GM10248 (cell line): Measurements from ENCODE around the gene SLC35F3.

Experiments used
- CTCF ChIA-PET: fragments of 300-600 bp; sonication (Branson Sonifier 250); formaldehyde crosslinking; extraction: SDS; loops from one replicate; lab custom pipeline; 2021; ENCODE audit warnings: antibody characterized with exemption; lab: Yijun Ruan, JAX
- POLR2A ChIA-PET: fragments of 350-650 bp; sonication (Branson Sonifier 250); formaldehyde crosslinking; extraction: SDS; loops from one replicate; lab custom pipeline; 2020; ENCODE audit warnings: antibody characterized with exemption; lab: Yijun Ruan, JAX
- DNase-seq: peaks from one replicate; pipeline ENCODE4 v3.0.0; 2012; ENCODE audit errors: extremely low spot score
- TF ChIP-seq, protein P1 (sequence below): IDR thresholded peaks from 2 replicates; pipeline ENCODE4 v1.5.1; 2012; ENCODE audit warnings: mild to moderate bottlenecking, low read depth; ENCODE audit errors: extremely low read depth, missing control alignments, control extremely low read depth

Gene SLC35F3

DNA sequence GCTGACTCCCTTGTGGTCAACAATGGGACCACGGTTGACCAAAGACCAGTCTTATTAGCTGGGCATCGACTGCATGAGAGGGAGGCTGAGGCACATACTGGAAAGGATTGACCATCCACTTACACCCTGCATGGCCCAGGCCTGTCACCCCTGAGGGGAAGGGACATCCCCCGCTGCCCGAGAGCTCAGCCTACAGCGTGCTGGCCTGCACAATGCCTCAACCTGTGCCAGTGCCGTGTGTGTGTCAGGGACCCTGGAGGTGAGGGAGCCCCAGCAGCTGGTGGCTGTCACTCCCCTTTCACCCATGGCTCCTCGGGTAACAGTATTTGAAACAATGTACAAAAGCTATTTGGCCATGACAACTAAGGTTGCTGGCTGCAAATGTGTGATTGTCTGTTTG is 67.3 kb downstream of the SLC35F3 start:
- no peak for DNase-seq
- CTCF ChIA-PET = no interaction called here
- POLR2A ChIA-PET = no interaction called here
- TF ChIP-seq, protein P1, sequence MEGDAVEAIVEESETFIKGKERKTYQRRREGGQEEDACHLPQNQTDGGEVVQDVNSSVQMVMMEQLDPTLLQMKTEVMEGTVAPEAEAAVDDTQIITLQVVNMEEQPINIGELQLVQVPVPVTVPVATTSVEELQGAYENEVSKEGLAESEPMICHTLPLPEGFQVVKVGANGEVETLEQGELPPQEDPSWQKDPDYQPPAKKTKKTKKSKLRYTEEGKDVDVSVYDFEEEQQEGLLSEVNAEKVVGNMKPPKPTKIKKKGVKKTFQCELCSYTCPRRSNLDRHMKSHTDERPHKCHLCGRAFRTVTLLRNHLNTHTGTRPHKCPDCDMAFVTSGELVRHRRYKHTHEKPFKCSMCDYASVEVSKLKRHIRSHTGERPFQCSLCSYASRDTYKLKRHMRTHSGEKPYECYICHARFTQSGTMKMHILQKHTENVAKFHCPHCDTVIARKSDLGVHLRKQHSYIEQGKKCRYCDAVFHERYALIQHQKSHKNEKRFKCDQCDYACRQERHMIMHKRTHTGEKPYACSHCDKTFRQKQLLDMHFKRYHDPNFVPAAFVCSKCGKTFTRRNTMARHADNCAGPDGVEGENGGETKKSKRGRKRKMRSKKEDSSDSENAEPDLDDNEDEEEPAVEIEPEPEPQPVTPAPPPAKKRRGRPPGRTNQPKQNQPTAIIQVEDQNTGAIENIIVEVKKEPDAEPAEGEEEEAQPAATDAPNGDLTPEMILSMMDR = no peak

DNA sequence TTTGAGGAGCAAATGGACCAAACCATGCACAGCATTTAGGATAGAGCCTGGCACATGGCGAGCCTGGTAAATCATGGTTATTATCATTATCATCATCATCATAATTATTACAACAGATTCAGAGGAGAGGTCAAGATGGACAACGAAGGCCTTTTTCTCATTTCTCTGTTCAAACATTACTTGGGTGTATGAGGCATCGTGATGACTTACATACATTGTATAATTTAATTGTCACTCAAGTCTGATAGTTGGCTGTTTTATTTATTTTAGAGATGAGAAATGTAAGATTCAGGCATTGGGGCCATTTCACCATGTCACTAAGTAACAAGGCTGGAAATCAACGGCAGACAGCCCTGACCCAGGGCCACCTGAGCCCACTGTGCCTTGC is 68.1 kb downstream of the SLC35F3 start:
- CTCF ChIA-PET = no interaction called here
- TF ChIP-seq, protein P1 = no peak
- POLR2A ChIA-PET = no interaction called here
- DNase-seq = no peak

DNA sequence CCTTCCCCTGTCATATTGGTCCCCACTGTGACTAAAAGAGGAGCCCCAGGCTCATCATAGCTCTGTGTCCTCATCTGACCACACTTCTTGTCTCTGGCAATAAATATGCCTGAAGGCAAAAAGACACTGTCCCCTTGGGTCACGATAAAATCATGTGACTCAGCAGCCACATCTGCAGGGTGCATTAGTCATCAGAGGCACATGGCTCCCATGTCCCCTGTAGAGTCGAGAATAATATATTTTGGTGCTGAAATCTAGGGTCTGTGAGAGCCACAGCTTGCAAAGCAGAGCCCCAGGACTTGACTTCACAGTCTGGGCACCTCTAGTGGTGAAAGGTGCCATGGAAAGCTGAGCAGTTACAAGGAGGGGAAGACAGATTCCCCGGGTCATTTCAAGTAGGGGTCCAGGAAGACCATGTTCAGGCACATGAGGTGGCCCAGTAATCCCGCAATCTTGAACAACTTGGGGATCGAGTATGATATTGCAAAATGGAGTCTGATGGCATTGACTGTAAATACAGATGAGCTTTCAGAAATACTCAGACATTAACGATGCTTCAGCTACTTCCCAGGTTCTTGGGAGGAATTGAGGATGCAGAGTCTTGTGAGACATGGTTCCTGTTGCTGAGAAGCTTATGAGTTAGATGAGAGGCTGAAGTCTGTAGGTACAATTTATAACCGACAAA is 68.6 kb downstream of the SLC35F3 start:
- CTCF ChIA-PET = interaction anchor here (0.8 to 1.3 kb wide), 2 partner anchors 11 to 532 kb away, joined by 3 to 4 read pairs; no protein-coding TSS in a partner anchor
- POLR2A ChIA-PET = no interaction called here
- DNase-seq = no peak
- TF ChIP-seq, protein P1 = no peak

DNA sequence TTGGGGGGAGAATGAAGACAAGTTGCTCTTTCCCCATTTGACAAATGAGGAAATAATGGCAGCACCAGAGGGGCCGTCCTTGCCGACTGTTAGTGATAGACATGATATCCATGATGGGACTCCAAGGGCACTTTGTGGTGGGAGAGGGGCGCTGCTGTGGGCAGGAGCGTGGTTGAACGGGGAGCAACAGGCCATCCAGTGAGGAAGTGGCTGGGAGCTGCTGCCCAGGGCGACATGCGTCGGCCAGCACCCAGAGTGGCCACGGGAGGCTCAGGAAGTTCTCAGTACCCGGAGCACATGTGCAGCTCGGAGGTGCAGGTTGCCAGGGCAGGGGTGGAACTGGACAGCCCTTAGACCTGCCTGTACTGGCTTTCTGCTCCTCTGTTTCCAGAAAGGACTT is 71.0 kb downstream of the SLC35F3 start:
- TF ChIP-seq, protein P1 = no peak
- CTCF ChIA-PET = no interaction called here
- DNase-seq = no peak
- POLR2A ChIA-PET = no interaction called here

DNA sequence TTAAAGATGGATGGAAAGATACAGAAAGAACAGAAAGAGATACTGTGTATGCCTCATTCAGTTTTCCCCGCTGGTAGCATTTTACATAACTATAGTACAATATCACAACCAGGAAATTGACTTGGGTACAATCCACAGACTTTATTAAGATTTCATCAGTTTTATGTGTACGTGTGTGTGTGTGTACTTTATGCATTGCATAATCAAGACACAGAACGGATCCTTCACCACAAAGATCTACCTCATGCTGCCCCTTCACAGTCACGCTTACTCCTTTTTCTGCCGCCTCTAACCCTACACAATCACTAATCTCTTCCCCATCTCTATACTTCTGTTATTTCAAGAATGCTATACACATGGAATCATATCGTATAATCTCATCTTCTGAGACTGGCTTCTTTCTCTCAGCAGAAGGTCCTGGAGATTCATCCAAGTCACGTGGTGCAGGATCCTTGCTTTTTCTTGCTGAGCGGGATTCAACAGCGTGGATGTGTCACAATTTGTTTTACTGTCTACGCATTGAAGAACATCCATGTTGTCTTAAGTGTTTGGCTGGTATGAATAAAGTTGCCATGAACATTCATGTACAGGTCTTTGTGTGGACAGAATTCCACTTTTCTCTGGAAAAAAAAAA is 76.7 kb downstream of the SLC35F3 start:
- CTCF ChIA-PET = no interaction called here
- TF ChIP-seq, protein P1 = no peak
- DNase-seq = no peak
- POLR2A ChIA-PET = no interaction called here

DNA sequence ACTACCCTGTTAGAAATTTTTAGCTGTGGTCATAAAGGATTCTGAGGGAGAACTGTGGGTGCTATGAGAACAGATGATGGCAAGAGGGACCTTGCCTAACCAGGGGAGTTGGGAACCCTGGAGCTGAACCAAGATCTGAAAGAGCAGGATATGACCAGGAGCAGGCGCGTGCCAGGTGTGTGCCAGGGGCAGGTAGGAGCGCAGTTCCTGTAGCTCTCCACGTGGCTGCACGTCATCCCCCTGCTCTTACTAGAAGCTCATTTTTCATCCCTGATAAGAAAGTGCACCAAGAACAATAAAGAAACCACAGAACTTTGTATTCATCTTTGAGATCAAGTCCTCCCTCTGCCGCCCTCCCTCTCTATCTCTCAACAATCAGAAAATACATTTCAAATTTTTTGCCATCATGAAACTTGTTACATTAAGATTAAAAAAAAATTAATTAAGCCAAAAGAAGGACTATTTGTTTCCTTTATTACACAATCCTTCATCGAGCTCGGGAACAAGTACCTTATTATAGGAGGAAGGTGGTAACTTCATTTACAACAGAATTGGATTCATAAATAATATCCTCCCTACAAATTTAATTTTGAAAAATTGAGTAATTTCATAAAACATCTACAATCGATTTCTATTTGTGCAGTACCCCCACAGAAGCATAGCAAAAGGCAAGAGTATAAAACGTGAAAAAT is 78.5 kb downstream of the SLC35F3 start:
- ChIA-PET POLR2A (no interaction called here), CTCF (no interaction called here)
- TF ChIP-seq, protein P1 = no peak
- DNase-seq = no peak
